ENCODE data around the gene MTHFSD. TPM values are rescaled to one million over a fixed set of nuclear protein-coding genes. Genes with fewer than 3 reads are reported as not detected.

MTHFSD gene
- total RNA-seq, 1 experiment from 2014 or later: 4.7 TPM

DNA sequence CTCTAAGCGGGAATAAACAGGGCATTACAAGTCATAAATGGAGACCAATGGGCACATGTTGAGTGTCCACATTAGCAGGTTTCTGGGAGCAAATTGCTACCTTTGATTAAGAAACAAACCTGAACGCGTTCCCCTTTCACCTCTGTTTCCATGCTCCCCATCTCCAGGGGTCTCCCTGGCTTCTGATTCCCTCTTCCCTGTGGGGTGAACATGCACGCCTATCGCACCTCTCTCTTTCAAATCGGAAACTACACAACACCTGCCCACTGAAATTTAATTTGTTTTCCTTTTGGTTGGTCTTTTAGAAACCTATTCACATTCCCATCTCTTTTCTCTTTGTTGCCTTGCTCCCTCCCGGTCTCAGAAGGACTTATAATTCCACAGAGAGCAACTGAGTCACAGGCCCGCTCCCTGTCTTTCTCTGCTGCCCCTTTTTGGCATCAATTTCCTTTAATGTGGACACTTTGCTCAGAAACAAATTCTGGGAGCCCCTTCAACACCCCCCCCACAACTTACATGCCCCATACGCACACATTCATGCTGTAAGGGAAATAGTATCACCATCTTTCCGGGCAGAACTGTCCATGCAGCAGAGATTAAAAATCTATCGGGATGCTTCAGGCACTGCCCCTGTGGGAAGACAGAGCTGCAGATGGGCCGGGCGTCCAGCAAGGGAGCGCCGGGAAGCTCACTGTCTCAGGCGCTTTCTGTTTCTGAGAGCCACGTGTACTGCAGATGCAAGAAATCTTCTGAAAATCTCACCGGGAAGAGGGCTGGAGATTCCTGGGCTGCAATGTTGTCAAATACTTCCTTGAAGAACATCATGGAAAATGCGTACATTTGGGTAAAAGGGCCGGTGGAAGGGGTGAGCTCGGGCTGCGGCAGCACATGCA, 51.9 kb downstream of the MTHFSD start:
- Histone ChIP-seq H2BK120ac (ENCODE audit: low read depth, low read length, poor library complexity, severe bottlenecking) (no peak overlapping the region), H3K9me3 (ENCODE audit: control insufficient read depth, low read depth, low read length) (no peaks in the 10 kb centered on the region), H4K20me1 (ENCODE audit: control insufficient read depth, insufficient read depth, insufficient read length) (no peaks in the 10 kb centered on the region), H3K23ac (ENCODE audit: insufficient read length, low read depth, low read length) (no peak overlapping the region), H3K9ac (ENCODE audit: extremely low read depth, insufficient read length, low read length) (no peak overlapping the region), H3K27me3 (ENCODE audit: insufficient read depth, low read length) (peaks cover 98% of the 10 kb centered on the region), H4K5ac (ENCODE audit: insufficient read length, low read depth, low read length) (no peak overlapping the region), H3K79me2 (ENCODE audit: insufficient read depth, low read length) (no peaks in the 10 kb centered on the region), H3K18ac (ENCODE audit: insufficient read length, low read depth, low read length) (no peak overlapping the region), H4K91ac (ENCODE audit: insufficient read length, low read depth, low read length) (no peak overlapping the region), H3K4me1 (ENCODE audit: insufficient read depth, low read length) (peaks cover 3% of the 10 kb centered on the region; the same call in 1 of the 2 replicates), H3K4ac (ENCODE audit: low read depth, low read length) (no peak overlapping the region), H2BK20ac (ENCODE audit: low read depth, low read length, poor library complexity, severe bottlenecking) (no peak overlapping the region), H3K79me1 (ENCODE audit: insufficient read depth, low read depth, low read length, poor library complexity, severe bottlenecking) (no peaks in the 10 kb centered on the region), H3K4me2 (ENCODE audit: insufficient read depth, insufficient read length, low read length) (no peak overlapping the region), H3K23me2 (ENCODE audit: insufficient read length, low read depth, low read length, poor library complexity, severe bottlenecking) (no peaks in the 10 kb centered on the region), H2AK5ac (ENCODE audit: insufficient read length, low read length) (no peak overlapping the region), H3K56ac (ENCODE audit: insufficient read length, low read depth, low read length) (no peak overlapping the region), H4K8ac (replicated peaks; ENCODE audit: insufficient read length, low read depth, low read length) (no peak overlapping the region), H2BK15ac (ENCODE audit: low read depth, low read length) (no peak overlapping the region), H2AFZ (ENCODE audit: low read length) (no peak overlapping the region), H2BK5ac (ENCODE audit: insufficient read length, low read length) (no peak overlapping the region), H2BK12ac (ENCODE audit: insufficient read length, low read depth, low read length) (no peak overlapping the region), H3K14ac (ENCODE audit: insufficient read depth, low read length) (no peak overlapping the region), H3K27ac (ENCODE audit: insufficient read length, low read depth, low read length) (no peak overlapping the region), H3T11ph (ENCODE audit: low read length) (no peak overlapping the region)
- no peak for DNase-seq
- Mint-ChIP-seq H3K4me1 (peaks cover 17 to 52% of the 10 kb centered on the region in 2 experiments), H3K36me3 (ENCODE audit: insufficient read depth in 1 of 3, low read depth in 3 of 3) (0 out of 7 replicates have a peak, but pooled peaks cover 0 to 2% (median 0%) of the 10 kb centered on the region in 3 experiments), H3K9me3 (peaks cover 2 to 27% of the 10 kb centered on the region in 2 experiments; a peak in 4 of 5 replicates), H3K27ac (no peak overlapping the region), H3K27me3 (ENCODE audit: low read depth) (peaks cover 99% of the 10 kb centered on the region), H3K4me3 (no peak overlapping the region)
- TF ChIP-seq, protein P1, sequence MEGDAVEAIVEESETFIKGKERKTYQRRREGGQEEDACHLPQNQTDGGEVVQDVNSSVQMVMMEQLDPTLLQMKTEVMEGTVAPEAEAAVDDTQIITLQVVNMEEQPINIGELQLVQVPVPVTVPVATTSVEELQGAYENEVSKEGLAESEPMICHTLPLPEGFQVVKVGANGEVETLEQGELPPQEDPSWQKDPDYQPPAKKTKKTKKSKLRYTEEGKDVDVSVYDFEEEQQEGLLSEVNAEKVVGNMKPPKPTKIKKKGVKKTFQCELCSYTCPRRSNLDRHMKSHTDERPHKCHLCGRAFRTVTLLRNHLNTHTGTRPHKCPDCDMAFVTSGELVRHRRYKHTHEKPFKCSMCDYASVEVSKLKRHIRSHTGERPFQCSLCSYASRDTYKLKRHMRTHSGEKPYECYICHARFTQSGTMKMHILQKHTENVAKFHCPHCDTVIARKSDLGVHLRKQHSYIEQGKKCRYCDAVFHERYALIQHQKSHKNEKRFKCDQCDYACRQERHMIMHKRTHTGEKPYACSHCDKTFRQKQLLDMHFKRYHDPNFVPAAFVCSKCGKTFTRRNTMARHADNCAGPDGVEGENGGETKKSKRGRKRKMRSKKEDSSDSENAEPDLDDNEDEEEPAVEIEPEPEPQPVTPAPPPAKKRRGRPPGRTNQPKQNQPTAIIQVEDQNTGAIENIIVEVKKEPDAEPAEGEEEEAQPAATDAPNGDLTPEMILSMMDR (conservative IDR thresholded peaks at IDR 0.05): no peak
- no CpG with 5 or more reads among the region's 22 CpGs for WGBS (ENCODE audit: extremely low coverage, insufficient read length, low lambda C conversion rate)
